ENCODE measurements around the gene CDH4.

- TF ChIP-seq CTCF (IDR thresholded peaks at IDR 0.05) (no peak), ZFX (IDR thresholded peaks at IDR 0.05; ENCODE audit: borderline replicate concordance) (no peak)
Measured at GRCh38 chr20:61881416-61881815, 629.4 kb downstream of the CDH4 start.
